Epithelial cell of prostate (primary cell): Measurements from ENCODE around the gene ITLN2.
"Not testable (repeated sequence)": the region's sequence is repeated elsewhere in the genome, so short reads cannot be mapped to it uniquely, and the experiment has no call there.

Experiments
- DNase-seq: peaks from one replicate; pipeline ENCODE4 v3.0.0-alpha.2; 2011; ENCODE audit warnings: low read depth, low spot score
- H3K27ac ChIP-seq: fragments of 450-650 bp; 2 replicates; pipeline ENCODE4 v1.5.1; 2017; ENCODE audit warnings: mild to moderate bottlenecking

Gene ITLN2

DNA sequence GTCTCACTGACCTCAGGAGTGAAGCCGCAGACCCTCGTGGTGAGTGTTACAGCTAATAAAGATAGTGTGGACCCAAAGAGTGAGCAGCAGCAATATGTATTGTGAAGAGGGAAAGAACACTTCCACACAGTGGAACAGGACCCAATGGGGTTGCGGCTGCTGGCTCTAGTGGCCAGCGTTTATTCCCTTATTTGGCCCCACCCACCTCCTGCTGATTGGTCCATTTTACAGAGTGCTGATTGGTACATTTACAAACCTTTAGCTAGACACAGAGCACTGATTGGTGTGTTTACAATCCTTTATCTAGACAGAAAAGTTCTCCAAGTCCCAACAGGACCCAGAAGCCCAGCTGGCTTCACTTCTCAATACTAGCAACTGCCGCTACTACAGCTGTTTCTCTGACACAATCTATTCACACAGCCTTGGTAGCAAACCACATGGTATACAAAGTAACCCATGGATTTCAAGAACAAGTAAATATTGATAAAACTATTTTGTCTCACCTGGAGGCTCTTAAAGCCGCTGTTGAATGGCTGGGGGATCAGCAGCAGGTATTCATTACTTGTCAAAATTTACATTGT is 44.3 kb downstream of the ITLN2 start:
- no peak overlapping the region for H3K27ac ChIP-seq
- DNase-seq: no peak

- H3K27ac ChIP-seq: no peak overlapping the region
- no peak for DNase-seq
Measured at GRCh38 chr1:160907976-160908375, 46.6 kb downstream of the ITLN2 start.

DNA sequence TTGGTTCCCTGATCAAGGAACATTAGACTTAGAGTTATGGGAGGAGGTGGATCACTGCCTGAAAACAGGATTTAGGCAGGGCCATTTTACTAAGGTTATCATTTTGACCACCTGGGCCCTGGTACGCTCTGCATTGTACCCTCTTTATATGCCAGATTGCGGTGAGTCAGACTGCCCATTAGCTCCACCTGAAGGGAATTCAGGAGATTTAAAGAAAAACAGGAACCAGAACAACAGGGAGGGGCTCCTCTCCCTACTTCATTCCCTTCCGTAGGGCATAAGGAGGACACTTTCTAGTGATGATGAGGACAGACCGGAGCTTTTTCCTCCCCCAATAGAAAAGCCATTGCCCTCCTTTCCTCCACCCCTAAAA is 49.0 kb downstream of the ITLN2 start:
- no peak overlapping the region for H3K27ac ChIP-seq
- DNase-seq: no peak

DNA sequence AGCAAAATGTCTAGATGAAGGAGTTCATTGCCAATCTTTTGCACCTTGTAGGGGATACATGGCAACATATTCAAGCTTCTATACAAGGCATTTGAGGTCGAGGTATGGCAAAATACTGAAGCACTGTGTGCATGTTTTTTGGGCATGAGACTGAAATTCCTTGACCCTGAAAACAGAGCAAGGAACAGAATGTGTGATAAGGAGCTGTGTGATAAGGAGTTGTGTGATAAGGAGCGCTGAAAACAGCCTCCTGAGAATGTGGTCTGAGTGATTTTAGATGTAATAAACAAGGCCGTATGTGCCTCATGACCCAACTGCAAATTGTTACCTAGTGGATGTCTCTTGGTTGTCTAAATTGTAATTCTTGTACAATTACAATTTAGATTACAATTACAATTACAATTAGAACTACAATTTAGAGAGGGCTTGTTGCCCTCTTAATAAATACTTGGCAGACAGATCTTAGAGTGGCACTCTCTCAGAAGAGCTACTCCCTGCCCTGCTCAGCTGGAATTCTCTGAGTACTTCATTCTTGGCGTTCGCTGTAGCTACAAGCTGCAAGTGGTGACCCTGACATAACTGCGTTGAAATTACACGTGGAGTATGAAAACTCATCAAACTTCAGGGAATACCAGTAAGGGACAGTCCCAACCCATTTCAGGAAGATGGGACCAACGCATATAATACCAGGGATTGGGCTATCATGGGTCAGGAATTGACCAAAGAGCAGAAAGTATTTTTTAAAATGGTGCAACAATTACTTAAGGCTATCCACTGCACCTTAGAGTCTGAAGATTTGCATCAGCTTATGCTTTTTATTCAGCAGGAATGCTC is 49.6 kb downstream of the ITLN2 start:
- no peak overlapping the region for H3K27ac ChIP-seq
- no peak for DNase-seq

- not testable (repeated sequence) for DNase-seq
Measured at GRCh38 chr1:160902251-160902650, 52.4 kb downstream of the ITLN2 start.

DNA sequence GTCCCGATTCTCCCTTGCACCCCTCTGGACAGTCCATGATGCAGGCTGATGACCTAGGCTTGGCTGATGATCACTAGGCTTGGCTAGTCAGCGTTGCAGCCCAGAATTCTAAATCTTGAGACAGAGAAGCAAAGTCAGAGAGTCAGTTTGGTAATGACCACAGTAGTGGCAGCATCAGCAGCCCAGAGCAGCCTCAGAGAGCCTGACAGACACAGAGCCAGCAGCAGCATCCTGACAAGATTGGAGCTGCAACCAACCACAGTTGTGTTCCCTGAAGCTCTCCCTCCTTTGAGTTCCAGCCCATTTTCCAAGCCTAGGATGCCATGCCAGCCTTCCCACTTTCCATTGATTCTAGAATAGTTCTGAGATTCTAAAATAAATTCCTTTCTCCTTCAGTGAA is 52.8 kb downstream of the ITLN2 start:
- no peak for DNase-seq
- H3K27ac ChIP-seq: no peak overlapping the region

More at GRCh38 chr1:160902251-160902650, 52.4 kb downstream of the ITLN2 start:
- H3K27ac ChIP-seq: not testable (repeated sequence)

DNA sequence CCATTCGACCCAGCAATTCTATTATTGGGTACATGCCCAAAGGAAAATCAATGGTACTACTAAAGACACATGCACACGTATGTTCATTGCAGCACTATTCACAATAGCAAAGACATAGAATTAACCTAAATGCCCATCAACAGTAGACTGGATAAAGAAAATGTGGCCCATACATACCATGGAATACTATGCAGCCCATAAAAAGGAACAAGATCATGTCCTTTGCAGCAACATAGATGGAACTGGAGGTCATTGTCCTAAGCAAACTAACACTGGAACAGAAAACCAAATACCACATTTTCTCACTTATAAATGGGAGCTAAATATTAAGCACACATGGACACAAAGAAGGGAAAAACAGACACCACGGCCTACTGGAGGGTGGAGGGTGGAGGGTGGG is 53.9 kb downstream of the ITLN2 start:
- not testable (repeated sequence) for H3K27ac ChIP-seq, DNase-seq
